ENCODE measurements around the gene GIMAP6. TPM values are rescaled to one million over a fixed set of nuclear protein-coding genes. Genes with fewer than 3 reads are reported as not detected.

Gene GIMAP6
- total RNA-seq, 3 donors from 2014 or later = 7.5 to 14.9 (median 13.2) TPM

DNA sequence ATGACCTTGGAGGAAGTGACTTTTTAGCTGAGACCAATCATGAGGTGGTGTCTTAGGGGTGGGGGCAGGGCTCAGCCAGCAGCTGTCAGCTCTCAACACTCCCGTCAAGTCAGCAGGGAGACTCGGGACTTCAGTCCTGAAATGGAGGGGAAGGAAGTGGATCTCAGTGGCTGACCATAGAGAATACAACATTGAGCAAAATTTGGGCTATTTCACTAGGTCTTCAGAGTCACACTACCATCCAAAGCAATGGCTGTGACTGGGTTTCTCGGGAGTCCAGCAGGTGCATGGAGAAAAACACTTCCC is 16.8 kb upstream of the GIMAP6 start:
- no peak for TF ChIP-seq CTCF (IDR thresholded peaks at IDR 0.05)
- DNase-seq = no peak
- Histone ChIP-seq H3K4me3 (no peak overlapping the region), H3K4me1 (ENCODE audit: low read depth) (no peaks in the 10 kb centered on the region), H3K9me3 (no peaks in the 10 kb centered on the region), H3K36me3 (ENCODE audit: low read depth) (no peaks in the 10 kb centered on the region)
- intact Hi-C loops (cut with DNase I, micrococcal nuclease) = no loop called here
- no peak for ATAC-seq

DNA sequence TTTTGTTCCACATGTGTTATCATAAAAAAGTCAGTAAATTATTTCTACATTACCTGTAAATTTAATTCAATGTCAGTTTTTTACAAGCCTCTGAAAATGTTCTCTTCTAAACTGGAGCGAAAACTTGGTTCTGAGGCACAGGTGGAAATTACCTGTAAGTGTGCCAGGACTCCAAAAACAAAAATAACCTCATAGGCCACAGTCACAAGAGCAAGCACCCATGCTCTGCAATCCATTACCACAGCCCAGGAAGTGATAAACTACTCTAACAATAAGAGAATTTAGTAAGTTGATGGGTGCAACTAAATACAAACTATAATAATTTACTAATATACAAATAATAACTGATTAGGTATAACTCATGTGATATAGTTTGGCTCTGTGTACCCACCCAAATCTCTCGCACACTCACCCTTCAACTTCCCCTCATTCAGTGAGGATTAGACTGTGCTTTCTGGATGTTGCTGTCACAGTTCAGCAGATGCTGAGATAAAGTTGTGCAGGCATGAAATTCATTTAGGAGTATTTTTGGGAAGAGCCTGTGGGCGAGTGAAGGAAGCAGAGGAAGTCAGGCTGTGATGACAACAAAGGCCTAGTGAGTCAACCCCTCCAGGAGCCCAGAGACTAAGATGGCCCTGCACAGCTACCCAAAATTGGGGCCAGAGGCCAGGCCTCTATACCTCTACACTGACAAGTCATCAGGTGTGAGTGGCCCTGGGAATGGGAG is 16.3 kb upstream of the GIMAP6 start:
- no peak for ATAC-seq
- DNase-seq = no peak
- no peaks in the 10 kb centered on the region for H3K9me3 ChIP-seq
- H3K4me1 ChIP-seq (ENCODE audit: low read depth) = no peaks in the 10 kb centered on the region
- intact Hi-C loops (cut with DNase I, micrococcal nuclease) = no loop called here
- no peak for TF ChIP-seq CTCF (IDR thresholded peaks at IDR 0.05)
- no peak overlapping the region for H3K4me3 ChIP-seq
- H3K36me3 ChIP-seq (ENCODE audit: low read depth) = no peaks in the 10 kb centered on the region

DNA sequence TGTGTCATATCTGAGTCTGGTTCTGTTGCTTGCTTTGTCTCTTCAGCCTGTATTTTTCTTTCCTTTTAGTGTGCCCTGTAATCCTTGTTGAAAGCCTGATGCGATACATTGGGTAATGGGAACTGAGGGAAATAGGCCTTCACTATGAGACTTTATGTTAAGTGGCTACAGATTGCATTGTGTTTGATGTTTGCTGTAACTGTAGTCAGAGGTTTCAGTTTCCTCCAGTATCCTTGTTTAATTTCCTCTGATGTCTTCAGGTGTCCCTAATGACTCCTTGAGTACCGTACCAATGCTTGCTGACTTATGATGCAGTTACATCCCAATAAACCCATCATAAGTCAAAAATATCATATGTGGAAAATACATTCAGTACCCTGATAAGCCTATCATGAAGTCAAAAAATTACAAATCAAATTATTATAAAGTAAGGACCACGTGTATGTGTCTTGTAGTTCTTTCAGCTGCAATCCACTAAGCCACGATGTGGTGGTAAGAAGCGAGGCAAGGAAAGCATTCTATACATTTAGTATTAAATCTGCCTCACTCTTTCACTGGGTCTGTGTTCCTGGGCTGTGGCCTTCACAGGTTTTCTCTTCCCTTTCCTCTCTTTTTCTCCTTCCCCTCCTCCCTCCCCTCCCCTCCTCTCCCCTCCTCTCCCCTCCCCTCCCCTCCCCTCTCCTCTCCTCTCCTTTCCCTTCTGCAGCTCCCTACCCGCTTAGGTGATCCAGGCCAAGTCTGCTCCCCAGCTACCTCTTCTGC is 13.3 kb upstream of the GIMAP6 start:
- Histone ChIP-seq H3K4me3 (no peak overlapping the region), H3K4me1 (ENCODE audit: low read depth) (no peaks in the 10 kb centered on the region), H3K36me3 (ENCODE audit: low read depth) (no peaks in the 10 kb centered on the region), H3K9me3 (no peaks in the 10 kb centered on the region)
- DNase-seq = no peak
- intact Hi-C loops (cut with DNase I, micrococcal nuclease) = no loop called here
- no peak for ATAC-seq
- TF ChIP-seq CTCF (IDR thresholded peaks at IDR 0.05) = no peak

- DNase-seq = no peak
- H3K9me3 ChIP-seq = peaks cover 4% of the 10 kb centered on the region
- H3K4me3 ChIP-seq = no peak overlapping the region
- no peak for TF ChIP-seq CTCF (IDR thresholded peaks at IDR 0.05)
- H3K4me1 ChIP-seq (ENCODE audit: low read depth) = no peaks in the 10 kb centered on the region
- H3K36me3 ChIP-seq (ENCODE audit: low read depth) = no peaks in the 10 kb centered on the region
- intact Hi-C loops (cut with DNase I, micrococcal nuclease) = no loop called here
- ATAC-seq = no peak
Observed at GRCh38 chr7:150642926-150643325, 10.7 kb upstream of the GIMAP6 start.

- H3K9me3 ChIP-seq = peaks cover 4% of the 10 kb centered on the region
- intact Hi-C loops (cut with DNase I, micrococcal nuclease) = no loop called here
- ATAC-seq (no peak), DNase-seq (no peak)
- H3K36me3 ChIP-seq (ENCODE audit: low read depth) = no peaks in the 10 kb centered on the region
- H3K4me1 ChIP-seq (ENCODE audit: low read depth) = no peaks in the 10 kb centered on the region
- no peak overlapping the region for H3K4me3 ChIP-seq
- no peak for TF ChIP-seq CTCF (IDR thresholded peaks at IDR 0.05)
Observed at GRCh38 chr7:150641854-150642253, 9.7 kb upstream of the GIMAP6 start.

Measured in mucosa of descending colon (tissue), 3 donors.